DMS79 (cell line): Measurements from ENCODE around the gene FAM13A.
A peak's percentile ranks its signal among the peaks of the same experiment; 100 is the strongest.

Experiments used
- DNase-seq: peaks from one replicate; lab custom pipeline; 2025; lab: John Stamatoyannopoulos, UW

Gene FAM13A

DNA sequence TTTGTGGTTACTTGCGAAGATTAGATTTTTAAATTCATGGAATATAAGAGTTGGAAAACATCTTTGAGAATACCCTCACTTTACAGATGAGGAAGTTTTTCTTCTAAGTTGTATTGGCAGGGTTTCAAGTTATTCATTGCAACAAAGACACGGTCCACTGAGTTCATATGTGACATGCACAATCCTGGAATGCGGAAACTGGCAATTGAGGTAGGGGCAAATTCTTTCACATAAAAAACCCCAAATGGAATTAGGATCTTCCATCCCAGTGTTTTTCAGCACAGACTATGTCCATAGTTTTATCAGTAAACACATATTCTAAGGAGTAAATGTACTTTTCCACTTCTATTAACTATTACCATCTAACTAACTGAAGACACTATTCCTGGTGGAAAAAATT is 277.6 kb downstream of the FAM13A start:
- DNase-seq: no peak

DNA sequence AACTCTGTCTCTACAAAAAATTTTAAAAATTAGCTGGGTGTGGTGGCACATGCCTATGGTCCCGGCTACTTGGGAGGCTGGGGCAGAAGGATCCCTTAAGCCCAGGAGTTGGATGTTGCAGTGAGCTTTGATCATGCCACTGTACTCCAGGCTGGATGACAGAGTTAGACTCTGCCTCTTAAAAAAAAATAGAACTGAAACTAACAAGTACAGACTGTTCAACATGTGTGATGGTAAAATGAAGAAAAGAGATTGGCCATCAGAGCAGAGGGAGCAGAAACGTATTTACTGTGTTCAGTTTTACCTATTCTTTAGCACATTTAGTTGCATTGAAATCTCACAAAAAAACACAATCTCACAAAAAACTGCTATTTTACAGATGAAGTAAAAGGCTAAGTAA is 281.5 kb downstream of the FAM13A start:
- DNase-seq: no peak

DNA sequence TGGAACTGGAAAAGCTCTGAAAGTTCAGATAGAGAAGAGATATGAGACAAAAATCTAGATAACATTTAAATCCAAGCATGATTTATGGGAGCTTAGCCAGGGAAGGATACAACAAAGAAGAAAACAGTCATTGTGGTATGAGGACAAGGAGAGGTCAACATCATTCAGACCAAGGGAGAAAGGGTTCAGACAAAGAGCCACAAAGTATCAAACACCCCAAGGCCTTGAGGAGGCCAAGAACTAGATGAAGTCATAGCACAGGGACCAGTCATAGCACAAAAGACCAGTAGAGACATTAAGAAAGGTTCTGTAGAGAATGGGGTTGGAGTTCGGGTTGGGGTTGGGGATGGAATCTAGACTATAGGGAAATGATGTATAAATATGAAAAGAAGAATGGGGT is 282.0 kb downstream of the FAM13A start:
- DNase-seq: no peak

DNA sequence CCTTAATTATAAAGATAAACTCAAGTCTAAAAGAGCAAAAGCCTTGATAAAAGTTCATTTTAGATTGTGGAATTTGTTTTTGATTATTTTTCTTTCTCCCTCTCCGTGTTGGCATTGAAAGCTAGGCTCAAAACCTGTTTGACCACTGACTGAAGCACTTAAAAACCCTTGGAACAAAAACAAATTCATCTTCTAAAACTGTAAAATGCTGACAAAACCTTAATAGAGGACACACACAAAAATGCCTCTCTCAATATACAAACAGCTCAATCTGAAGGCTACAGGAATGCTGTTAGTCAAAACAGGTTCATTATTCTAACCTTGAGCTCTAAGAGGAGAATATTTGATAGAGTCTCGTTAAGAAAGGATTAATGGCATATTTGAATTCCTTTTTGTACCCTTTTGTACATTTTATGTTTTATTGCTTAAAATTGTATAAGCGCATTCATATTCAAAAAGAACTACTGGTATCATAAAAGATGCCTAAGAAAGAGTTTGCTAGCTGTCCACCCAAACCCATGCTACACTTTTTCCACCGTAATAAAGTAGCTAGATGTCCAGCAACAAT is 285.0 kb downstream of the FAM13A start:
- peak; percentile 18 for DNase-seq

DNA sequence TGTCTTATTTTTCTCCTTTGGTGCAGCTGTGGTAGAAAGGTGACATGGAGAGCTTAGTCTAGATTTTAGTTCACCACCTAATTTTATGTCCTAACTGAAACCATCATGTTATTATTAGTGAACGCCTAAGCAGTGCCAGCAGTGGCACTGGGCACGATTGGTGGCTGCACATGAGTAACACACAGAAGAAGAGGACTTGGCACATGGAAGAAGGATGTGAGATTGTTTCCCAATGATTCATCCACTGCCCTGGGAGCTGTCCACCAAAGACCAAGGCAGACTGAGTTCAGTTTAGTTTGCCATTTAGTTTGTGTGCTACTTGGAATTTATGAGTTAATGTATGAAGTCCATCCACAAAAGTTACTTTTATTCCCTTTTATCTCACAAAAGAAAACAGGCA is 291.3 kb downstream of the FAM13A start:
- DNase-seq: no peak

GRCh38 chr4:88763075-88763474 is 293.9 kb downstream of the FAM13A start:
- no peak for DNase-seq

GRCh38 chr4:88761861-88762523 is 295.0 kb downstream of the FAM13A start:
- DNase-seq: no peak

DNA sequence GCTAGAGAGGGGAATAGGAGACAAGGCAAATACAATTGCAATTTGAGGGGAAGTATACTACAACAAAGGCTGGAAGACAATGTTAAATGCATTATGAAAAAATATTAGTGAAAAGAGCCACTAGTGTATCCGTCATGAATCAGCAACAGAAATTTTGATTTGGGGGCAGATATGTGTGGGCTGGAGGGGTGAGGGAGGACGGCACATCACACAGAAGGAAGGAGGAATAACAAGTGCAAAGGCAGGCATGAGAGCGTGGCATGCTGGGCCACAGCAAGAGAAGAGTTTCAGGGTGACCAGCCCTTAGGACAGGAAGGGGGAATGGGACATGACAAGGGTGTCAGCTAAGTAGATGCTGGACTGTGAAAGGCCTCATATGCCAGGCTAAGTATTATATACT is 295.6 kb downstream of the FAM13A start:
- DNase-seq: no peak

DNA sequence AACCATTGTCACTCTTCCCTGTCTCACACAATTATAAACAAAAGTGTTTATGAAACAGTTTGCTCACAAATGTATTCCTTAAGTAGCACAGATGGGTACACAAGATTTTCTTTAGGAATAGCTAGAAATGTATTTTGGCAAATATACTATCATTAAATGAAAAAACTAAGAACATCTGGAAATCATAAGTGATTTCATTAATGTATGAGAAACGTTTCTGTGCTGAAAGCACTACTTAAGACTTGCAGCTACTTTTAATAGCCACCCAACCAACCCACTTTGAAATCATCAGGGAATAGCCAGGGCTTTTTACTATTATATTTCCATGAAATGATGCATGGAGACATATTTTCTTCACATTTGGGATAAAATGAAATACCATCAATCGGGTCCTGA is 297.1 kb downstream of the FAM13A start:
- no peak for DNase-seq

DNA sequence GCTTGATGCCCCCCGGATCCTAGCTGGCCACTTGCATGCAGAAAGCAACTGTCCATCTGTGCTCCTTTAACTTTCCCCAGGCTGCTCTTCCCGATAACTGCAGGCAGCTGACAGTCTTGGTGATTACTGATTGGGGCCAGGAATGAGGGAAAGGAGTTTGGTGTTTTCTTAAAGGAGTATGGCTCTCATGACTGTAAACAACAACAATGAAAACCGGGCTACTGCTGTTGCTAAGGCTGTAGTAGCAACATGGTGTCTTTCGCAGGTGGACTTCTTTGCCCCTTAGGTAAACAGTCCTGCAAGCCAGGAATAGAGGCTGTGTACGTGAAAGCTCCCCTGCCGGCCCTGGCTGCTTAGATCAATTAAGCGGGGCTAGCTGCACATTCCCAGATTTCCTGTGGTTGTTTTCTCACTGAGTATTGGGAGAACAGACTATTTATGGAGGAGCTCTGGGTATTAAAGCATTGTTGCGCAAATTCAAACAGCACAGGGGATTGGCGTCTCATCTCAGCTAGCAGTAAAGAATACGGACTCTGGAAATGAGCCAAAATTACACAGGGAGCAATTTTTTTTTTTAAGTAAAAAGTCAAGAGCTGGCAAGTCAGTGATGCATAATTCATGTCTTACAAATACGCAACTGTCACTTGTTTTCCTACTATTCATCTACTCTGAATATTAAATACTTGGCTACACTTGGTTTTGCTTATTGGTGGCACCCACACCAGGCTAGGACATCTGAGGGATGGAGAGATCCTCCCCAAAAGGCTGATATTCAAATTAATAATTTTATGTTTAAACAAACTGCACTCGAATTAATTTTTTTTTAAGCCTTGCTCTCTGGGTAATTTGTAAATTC is 297.7 kb downstream of the FAM13A start:
- peak; percentile 9 for DNase-seq

DNA sequence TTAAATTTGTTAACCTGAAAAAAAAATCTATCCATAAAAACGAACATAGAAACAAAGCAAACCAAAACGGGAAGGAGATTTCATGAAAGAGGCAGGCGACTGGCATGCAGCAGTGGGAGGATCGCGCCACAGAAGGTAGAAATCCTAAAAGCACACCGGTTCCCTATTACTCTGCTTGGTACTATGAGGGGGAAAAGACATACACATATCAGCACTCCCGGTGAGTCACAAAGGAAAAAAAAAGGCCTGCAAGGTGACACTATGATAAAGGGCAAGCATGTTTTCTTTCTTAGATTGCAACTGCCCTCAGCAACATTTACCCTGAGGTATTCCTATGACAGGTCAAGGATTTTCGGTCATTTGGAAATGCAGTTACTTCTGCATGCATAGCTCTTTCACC is 298.7 kb downstream of the FAM13A start:
- no peak for DNase-seq

DNA sequence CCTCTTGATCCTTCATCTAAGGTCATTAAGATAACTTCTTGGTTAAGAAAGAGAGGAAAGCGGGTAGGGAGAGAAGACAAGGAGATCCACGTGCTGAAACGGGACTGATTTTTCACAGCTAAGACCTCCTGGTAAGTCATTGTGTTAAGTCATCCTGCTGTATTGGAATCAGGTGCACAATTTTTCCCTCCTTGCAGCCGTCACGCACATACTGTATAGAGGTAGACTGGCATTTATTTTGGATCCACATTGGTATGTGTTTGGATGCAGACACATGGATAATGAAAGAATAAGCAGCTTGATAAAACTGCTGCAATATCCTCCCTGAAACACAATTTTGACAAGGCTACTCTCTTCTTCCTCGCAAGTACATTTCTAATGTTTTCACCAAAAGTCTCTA is 299.2 kb downstream of the FAM13A start:
- no peak for DNase-seq

DNA sequence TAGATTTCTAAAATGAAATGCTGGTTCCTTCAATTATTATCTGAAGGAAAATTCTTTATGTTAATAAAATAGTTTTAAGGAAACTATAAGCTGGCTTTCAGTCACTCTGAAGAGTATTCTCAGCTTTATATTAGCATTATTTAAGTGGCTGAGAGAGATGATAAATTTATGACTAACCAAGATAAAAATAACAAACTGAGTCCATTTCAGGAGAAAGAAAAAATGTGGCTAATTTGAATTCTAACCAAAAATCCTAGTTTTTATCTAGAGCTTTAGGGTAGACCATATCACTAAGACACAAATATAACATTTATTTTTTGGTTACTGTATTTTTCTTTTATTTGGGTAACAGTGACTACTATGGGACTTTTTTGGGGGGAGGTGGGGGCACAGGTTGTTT is 299.9 kb downstream of the FAM13A start:
- no peak for DNase-seq

GRCh38 chr4:88756149-88756548 is 300.8 kb downstream of the FAM13A start:
- no peak for DNase-seq

- no peak for DNase-seq
Measured at GRCh38 chr4:88755454-88755853, 301.5 kb downstream of the FAM13A start.

DNA sequence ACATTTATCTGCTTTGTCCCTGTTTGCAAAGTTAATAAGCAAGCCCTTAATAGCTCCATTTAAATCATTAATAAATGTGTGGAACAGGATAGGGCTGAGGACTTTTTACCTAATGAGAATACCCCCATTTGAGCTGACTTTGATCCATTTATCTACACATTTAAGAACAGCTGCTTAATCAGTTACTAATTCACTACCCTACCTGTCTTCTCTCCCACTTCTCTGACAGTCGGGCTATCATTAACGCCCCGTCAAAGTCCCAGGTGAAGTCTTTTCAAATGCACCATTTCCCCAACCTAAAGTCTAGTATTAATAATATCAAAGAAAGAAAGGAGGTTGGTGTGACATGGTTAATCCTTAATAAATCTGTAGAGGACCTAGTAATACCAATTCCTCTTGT is 302.2 kb downstream of the FAM13A start:
- no peak for DNase-seq

- DNase-seq: no peak
Measured at GRCh38 chr4:88753658-88754571, 303.1 kb downstream of the FAM13A start.

- DNase-seq: no peak
Measured at GRCh38 chr4:88752754-88753153, 304.2 kb downstream of the FAM13A start.

DNA sequence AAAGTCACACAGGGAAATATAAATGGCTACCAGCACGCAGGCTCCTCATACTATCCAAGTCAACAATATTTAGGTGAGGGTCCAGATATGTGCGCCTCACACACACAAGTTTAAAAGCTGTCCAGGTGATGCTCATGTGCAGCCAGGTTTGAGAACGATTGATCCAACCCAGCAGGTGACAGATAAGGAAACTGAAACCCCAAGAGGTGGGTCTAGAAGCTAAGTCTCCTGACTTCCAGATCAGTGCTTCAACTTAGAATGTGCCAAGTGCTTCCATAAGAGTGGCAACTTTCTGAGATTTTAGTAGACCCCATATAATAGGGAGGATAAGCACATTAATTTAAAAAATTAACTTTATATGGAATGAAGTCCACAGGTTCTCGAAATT is 304.9 kb downstream of the FAM13A start:
- DNase-seq: no peak

DNA sequence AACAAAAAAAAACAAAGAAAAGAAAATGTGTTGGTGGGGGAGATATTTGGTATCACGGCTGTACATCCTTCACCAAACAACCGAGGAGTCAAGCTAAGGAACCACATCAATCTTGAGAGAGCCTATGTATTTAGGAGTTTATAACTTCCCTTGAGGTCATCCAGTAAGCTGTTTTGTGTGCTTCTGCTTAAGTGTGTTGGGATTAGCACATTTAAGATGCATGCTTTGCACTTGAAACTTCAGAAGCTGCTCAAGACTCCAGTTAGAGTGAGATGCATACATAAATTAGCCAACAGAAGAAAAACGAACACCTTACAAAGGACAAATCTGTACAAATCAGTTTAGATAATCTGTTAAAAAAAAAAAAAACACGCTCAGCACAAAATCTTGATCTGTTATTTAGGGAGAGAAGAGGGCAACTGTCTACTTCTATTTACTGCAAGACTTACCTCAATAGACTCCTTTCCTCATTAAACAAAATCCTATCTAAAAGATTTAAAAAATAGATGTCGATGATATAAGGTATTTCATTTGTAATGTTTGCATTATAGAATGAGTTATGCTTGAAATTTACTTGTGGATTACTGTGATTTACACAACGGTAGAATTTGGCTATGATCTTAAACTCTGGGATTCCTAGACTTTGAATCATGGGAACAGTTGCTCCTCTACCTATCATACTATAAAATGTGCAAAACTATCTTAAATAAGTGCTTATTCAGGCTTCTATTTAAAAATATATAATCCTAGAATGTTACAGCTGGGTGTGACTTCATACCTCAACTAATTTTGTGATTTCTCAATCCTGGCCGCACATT is 305.5 kb downstream of the FAM13A start:
- no peak for DNase-seq

GRCh38 chr4:88750369-88750768 is 306.6 kb downstream of the FAM13A start:
- DNase-seq: no peak
